SH-SY5Y (cell line): ENCODE measurements around the gene NFASC.

Experiments
- GATA2 ChIP-seq: IDR thresholded peaks from 2 replicates; pipeline ENCODE4 v1.6.1; 2011; ENCODE audit warnings: mild to moderate bottlenecking, low read depth, low read length
- GATA3 ChIP-seq: IDR thresholded peaks from 2 replicates; pipeline ENCODE4 v1.6.1; 2011; ENCODE audit warnings: low read depth, mild to moderate bottlenecking, low read length, moderate library complexity

GRCh38 chr1:204935155-204935554, 64.5 kb downstream of the NFASC start:
- TF ChIP-seq GATA2 (no peak), GATA3 (no peak)
